Measurements from ENCODE around the gene RANBP10.

GRCh38 chr16:67780847-67781564 lies 25.4 kb downstream of the RANBP10 start:
- TF ChIP-seq CTCF (IDR thresholded peaks at IDR 0.05) (no peak), POLR2AphosphoS5 (IDR thresholded peaks at IDR 0.05) (no peak), EP300 (IDR thresholded peaks at IDR 0.05) (no peak), POLR2A (IDR thresholded peaks at IDR 0.05; ENCODE audit: low read depth) (no peak)
